H1 (cell line): ENCODE results near the gene ITGA11. TPM values are rescaled to one million over a fixed set of nuclear protein-coding genes. Genes with fewer than 3 reads are reported as not detected.

Source experiments
- CTCF ChIA-PET: fragments of 300-600 bp; sonication (Branson Sonifier 250); formaldehyde crosslinking; loops from one replicate; lab custom pipeline; 2021; ENCODE audit not compliant: partially characterized antibody; lab: Charles Lee
- POLR2A ChIA-PET: fragments of 300-600 bp; sonication (Branson Sonifier 250); formaldehyde crosslinking; loops from one replicate; lab custom pipeline; 2021; ENCODE audit warnings: inconsistent platforms; ENCODE audit not compliant: partially characterized antibody; lab: Charles Lee
- DNase-seq, 2 experiments: peaks; one replicate each; pipeline versions ENCODE4 v3.0.0 to v3.0.0-alpha.2; 2010 to 2022; ENCODE audit warnings: low spot score in 2 of 2, low read depth in 1 of 2, mixed read lengths in 1 of 2
- FAIRE-seq: peaks from 2 replicates; lab custom pipeline; 2011; peaks lifted over from hg19 to GRCh38; lab: Jason Lieb, UNC
- H2AFZ ChIP-seq: 2 replicates; pipeline ENCODE4 v1.8.1; 2012; ENCODE audit warnings: low read length, inconsistent platforms
- H2AK5ac ChIP-seq: 2 replicates; pipeline ENCODE4 v1.6.1; 2013; ENCODE audit warnings: low read depth, low read length
- H2BK120ac ChIP-seq: replicated peaks from 2 replicates; pipeline ENCODE3; 2013; ENCODE audit warnings: low read depth, low read length, inconsistent platforms
- H2BK12ac ChIP-seq: 2 replicates; pipeline ENCODE4 v1.6.1; 2013; ENCODE audit warnings: low read depth, low read length
- H2BK15ac ChIP-seq: 2 replicates; pipeline ENCODE4 v1.6.1; 2013; ENCODE audit warnings: low read length
- H2BK20ac ChIP-seq: 2 replicates; pipeline ENCODE4 v1.6.1; 2013; ENCODE audit warnings: low read length
- H2BK5ac ChIP-seq: 2 replicates; pipeline ENCODE4 v1.6.1; 2013; ENCODE audit warnings: low read depth, low read length
- H3K14ac ChIP-seq: 2 replicates; pipeline ENCODE4 v1.6.1; 2013; ENCODE audit warnings: inconsistent platforms; ENCODE audit not compliant: insufficient read length
- H3K18ac ChIP-seq: 2 replicates; pipeline ENCODE4 v1.6.1; 2013; ENCODE audit warnings: low read length; ENCODE audit errors: extremely low read depth
- H3K23ac ChIP-seq: 2 replicates; pipeline ENCODE4 v1.6.1; 2013; ENCODE audit warnings: inconsistent platforms; ENCODE audit not compliant: insufficient read length
- H3K23me2 ChIP-seq: 2 replicates; pipeline ENCODE4 v1.6.1; 2013; ENCODE audit warnings: low read depth, low read length
- H3K27ac ChIP-seq: 2 replicates; pipeline ENCODE4 v1.6.1; 2011; ENCODE audit warnings: low read depth, low read length, inconsistent platforms
- H3K27me3 ChIP-seq, 4 experiments: replicated peaks in 1 of 4; 1 replicate in 1 of 4; 2 replicates in 3 of 4; pipeline versions ENCODE4 v1.6.1 to v1.8.1; 2011 to 2013; ENCODE audit warnings: low read length in 3 of 4, mild to moderate bottlenecking in 3 of 4, inconsistent platforms in 2 of 4, mixed read lengths in 2 of 4, moderate library complexity in 1 of 4; ENCODE audit not compliant: control insufficient read depth in 3 of 4, insufficient read depth in 3 of 4; ENCODE audit errors: extremely low read depth in 1 of 4
- H3K36me3 ChIP-seq, 4 experiments: 2 replicates each; pipeline versions ENCODE4 v1.6.1 to v1.8.1; 2011 to 2013; ENCODE audit warnings: mild to moderate bottlenecking in 4 of 4, low read length in 3 of 4, moderate library complexity in 2 of 4, control low read depth in 1 of 4, inconsistent platforms in 1 of 4; ENCODE audit not compliant: insufficient read depth in 4 of 4, control insufficient read depth in 2 of 4
- H3K4ac ChIP-seq: replicated peaks from 2 replicates; pipeline ENCODE3; 2013; ENCODE audit warnings: low read length, low read depth, mixed read lengths, inconsistent platforms; ENCODE audit not compliant: insufficient read length
- H3K4me1 ChIP-seq, 4 experiments: replicated peaks in 1 of 4; 1 replicate in 1 of 4; 2 replicates in 3 of 4; pipeline versions ENCODE4 v1.6.1 to v1.8.1; 2011 to 2013; ENCODE audit warnings: low read length in 3 of 4, inconsistent platforms in 2 of 4, mixed read lengths in 1 of 4; ENCODE audit not compliant: insufficient read depth in 4 of 4, control insufficient read depth in 3 of 4
- H3K4me2 ChIP-seq, 2 experiments: 2 replicates each; pipeline versions ENCODE4 v1.6.1 to v1.8.1; 2011 to 2013; ENCODE audit warnings: low read depth in 2 of 2, low read length in 2 of 2, control low read depth in 1 of 2, inconsistent platforms in 1 of 2, mild to moderate bottlenecking in 1 of 2; ENCODE audit not compliant: insufficient read depth in 1 of 2
- H3K4me3 ChIP-seq, 4 experiments: fragments of 200-600, 300-600 bp in 1 of 4; sonication (generic), shearing (Covaris generic), sonication (Bioruptor Twin) in 1 of 4; 2 replicates each; pipeline versions ENCODE4 v1.5.1 to v1.8.1; 2011 to 2016; ENCODE audit warnings: low read length in 4 of 4, low read depth in 3 of 4, control low read depth in 2 of 4, inconsistent platforms in 2 of 4, mild to moderate bottlenecking in 2 of 4, mixed read lengths in 1 of 4, moderate library complexity in 1 of 4; ENCODE audit not compliant: insufficient read depth in 2 of 4; ENCODE audit errors: extremely low read depth in 1 of 4
- H3K56ac ChIP-seq: replicated peaks from 2 replicates; pipeline ENCODE3; 2013; ENCODE audit warnings: low read depth, mild to moderate bottlenecking, mixed read lengths, low read length, inconsistent platforms; ENCODE audit not compliant: insufficient read length
- H3K79me1 ChIP-seq: 2 replicates; pipeline ENCODE4 v1.6.1; 2013; ENCODE audit warnings: low read depth, low read length, control low read depth
- H3K79me2 ChIP-seq, 2 experiments: 2 replicates each; pipeline versions ENCODE4 v1.6.1 to v1.8.1; 2012 to 2013; ENCODE audit warnings: low read length in 2 of 2, mild to moderate bottlenecking in 2 of 2, inconsistent platforms in 1 of 2; ENCODE audit not compliant: insufficient read depth in 2 of 2, control insufficient read depth in 1 of 2
- H3K9ac ChIP-seq, 4 experiments: replicated peaks in 1 of 4; 1 replicate in 1 of 4; 2 replicates in 3 of 4; pipeline versions ENCODE4 v1.6.1 to v1.8.1; 2011 to 2013; ENCODE audit warnings: low read depth in 3 of 4, low read length in 3 of 4, control low read depth in 2 of 4, mild to moderate bottlenecking in 2 of 4, moderate library complexity in 2 of 4, inconsistent platforms in 1 of 4; ENCODE audit errors: extremely low read depth in 1 of 4
- H3K9me3 ChIP-seq, 2 experiments: 2 replicates each; pipeline versions ENCODE4 v1.6.1 to v1.8.1; 2012 to 2013; ENCODE audit warnings: mild to moderate bottlenecking in 2 of 2, moderate library complexity in 2 of 2, control low read depth in 1 of 2, inconsistent platforms in 1 of 2, low read depth in 1 of 2, low read length in 1 of 2, mixed read lengths in 1 of 2; ENCODE audit not compliant: insufficient read depth in 2 of 2
- H4K20me1 ChIP-seq, 2 experiments: replicated peaks in 1 of 2; 2 replicates each; pipeline versions ENCODE3 to v1.8.1; 2011 to 2013; ENCODE audit warnings: inconsistent platforms in 2 of 2, low read length in 2 of 2, mild to moderate bottlenecking in 1 of 2; ENCODE audit not compliant: insufficient read depth in 2 of 2, control insufficient read depth in 1 of 2
- H4K5ac ChIP-seq: 2 replicates; pipeline ENCODE4 v1.6.1; 2013; ENCODE audit warnings: low read length, low read depth, mixed read lengths, inconsistent platforms; ENCODE audit not compliant: insufficient read length
- H4K8ac ChIP-seq: 2 replicates; pipeline ENCODE4 v1.8.0; 2013; ENCODE audit warnings: mild to moderate bottlenecking, moderate library complexity, low read length, inconsistent platforms; ENCODE audit not compliant: insufficient read depth; ENCODE audit errors: extremely low read depth
- H4K91ac ChIP-seq: replicated peaks from 2 replicates; pipeline ENCODE3; 2013; ENCODE audit warnings: low read length, mixed read lengths, inconsistent platforms; ENCODE audit not compliant: insufficient read length
- KDM5A ChIP-seq: fragments of 200-600 bp; IDR thresholded peaks from 2 replicates; pipeline ENCODE4 v1.7.1; 2012; ENCODE audit warnings: mild to moderate bottlenecking, low read length, inconsistent platforms, mixed read lengths
- SRF ChIP-seq: IDR thresholded peaks from 2 replicates; pipeline ENCODE4 v1.6.1; 2011; ENCODE audit warnings: mild to moderate bottlenecking, low read depth, low read length, moderate library complexity
- YY1 ChIP-seq: IDR thresholded peaks from 2 replicates; pipeline ENCODE4 v1.6.1; 2011; ENCODE audit warnings: low read depth, mild to moderate bottlenecking, low read length
- WGBS, 2 experiments: shearing (Covaris generic) in 1 of 2; methylation state at CpG; one replicate each; pipeline versions ENCODE4 v1.1.6 to v1.1.7; 2013 to 2015; ENCODE audit warnings: low lambda C conversion rate in 2 of 2, mixed read lengths in 2 of 2, inconsistent platforms in 1 of 2, low coverage in 1 of 2, missing lambda C conversion rate in 1 of 2; ENCODE audit not compliant: insufficient replicate concordance in 2 of 2, insufficient coverage in 1 of 2, insufficient read length in 1 of 2; ENCODE audit errors: extremely low coverage in 1 of 2, missing lambda C conversion rate in 1 of 2; 5-methylcytosine and 5-hydroxymethylcytosine counted together
- polyA plus RNA-seq, 7 experiments: library from polyadenylated mRNA; depleted of rRNA in 3 of 7; stranded (reverse) in 5 of 7; unstranded in 2 of 7; fragments of >200 nt in 5 of 7; fragments of 200-250 nt in 2 of 7; gene quantifications; 1 replicate in 5 of 7; 2 replicates in 1 of 7; 4 replicates in 1 of 7; pipeline versions ENCODE4 v1.2.1 to v1.2.3, GENCODE V29; 2011 to 2013; ENCODE audit warnings: missing spikeins in 2 of 7, mixed read lengths in 2 of 7
- total RNA-seq: library from RNA; stranded (reverse); fragmentation: NEBNext Ultra II Directional; extraction: Animal tissue kit (Norgen Biotek cat#: 25700); gene quantifications from 2 replicates; pipeline ENCODE4 v1.2.1, GENCODE V29; 2021

ITGA11 gene
- total and polyA plus RNA-seq, 2 of the 8 experiments (the other 6 are each of a cell fraction or from before 2014, with no cell fraction given): 0.05 to 0.06 TPM

DNA sequence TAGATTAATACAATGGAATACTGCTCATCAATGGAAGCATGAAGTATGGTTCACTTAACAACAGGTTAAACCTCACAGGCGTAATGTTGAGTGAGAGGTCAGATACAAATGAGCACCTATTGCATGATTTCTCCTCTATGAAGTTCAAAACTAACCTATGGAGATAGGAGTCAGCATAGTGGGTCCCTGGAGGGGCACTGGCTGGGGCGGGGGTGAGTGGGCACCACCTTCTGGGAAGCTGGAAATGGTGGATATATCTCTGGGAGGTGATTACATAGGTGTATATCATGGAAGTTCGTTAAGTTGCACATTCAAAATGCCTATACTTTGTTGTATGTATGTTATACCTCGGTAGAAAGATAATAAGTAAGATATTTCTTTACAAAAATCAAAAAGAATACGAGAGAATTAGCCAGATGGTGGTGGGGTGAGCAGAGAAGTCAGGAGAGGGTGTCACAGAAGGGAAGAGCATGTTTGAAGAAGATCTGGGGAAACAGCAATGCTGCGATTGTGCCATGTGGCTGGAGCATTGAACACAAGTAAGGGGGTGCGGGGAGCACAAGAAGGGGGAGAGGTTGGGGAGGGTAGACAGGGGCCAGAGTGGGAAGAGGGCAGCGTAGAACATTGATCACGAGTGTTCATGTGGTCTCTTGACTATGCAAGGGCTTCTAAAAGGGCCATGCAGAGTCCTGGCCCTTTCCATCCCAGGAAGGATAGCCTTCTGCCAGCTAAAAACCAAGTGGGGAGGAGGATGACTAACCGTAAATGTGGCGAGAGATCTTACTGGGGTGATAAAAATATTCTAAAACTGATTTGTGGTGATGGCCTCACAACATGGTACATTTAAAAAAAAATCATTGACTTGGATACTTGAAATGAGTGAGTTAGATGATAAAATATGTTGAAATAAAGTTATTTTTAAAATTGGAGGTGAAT, 30.2 kb downstream of the ITGA11 start:
- Histone ChIP-seq H3K4me1 (no peaks in the 10 kb centered on the region), H2AFZ (no peak overlapping the region), H4K8ac (no peak overlapping the region), H3K4ac (no peak overlapping the region), H2BK120ac (no peak overlapping the region), H2BK15ac (no peak overlapping the region), H2BK5ac (no peak overlapping the region), H3K14ac (no peak overlapping the region), H2BK12ac (no peak overlapping the region), H3K23ac (no peak overlapping the region), H3K4me3 (no peak overlapping the region), H3K4me2 (no peak overlapping the region), H3K79me1 (no peaks in the 10 kb centered on the region), H3K18ac (no peak overlapping the region), H4K20me1 (no peaks in the 10 kb centered on the region), H2AK5ac (no peak overlapping the region), H4K91ac (no peak overlapping the region), H3K23me2 (no peaks in the 10 kb centered on the region), H3K79me2 (no peaks in the 10 kb centered on the region), H2BK20ac (no peak overlapping the region), H3K9me3 (no peaks in the 10 kb centered on the region), H3K27me3 (no peaks in the 10 kb centered on the region), H3K36me3 (no peaks in the 10 kb centered on the region), H3K9ac (no peak overlapping the region), H3K27ac (no peak overlapping the region), H4K5ac (no peak overlapping the region), H3K56ac (no peak overlapping the region)
- TF ChIP-seq YY1 (no peak), SRF (no peak), KDM5A (no peak)
- ChIA-PET POLR2A (no interaction called here), CTCF (interaction anchor here (1.5 kb wide), 1 partner anchor 12 kb away, joined by 3 read pairs; no protein-coding TSS in a partner anchor)
- 92% methylated on average over 10 of the region's 11 CpGs; no CpG with 5 or more reads in 1 of the 2 experiments for WGBS, 2 experiments
- FAIRE-seq (no peak), DNase-seq (peak in 1 of 2 experiments; percentile 27)
